GM23338 (cell line): ENCODE data around the gene TOB2. TPM values are rescaled to one million over a fixed set of nuclear protein-coding genes. Genes with fewer than 3 reads are reported as not detected.

ENCODE experiments used
- ATAC-seq: fragments of 200-7000 bp; cut with Tn5 transposase; 3 replicates; pipeline ENCODE4 v1.9.1; 2020
- DNase-seq: peaks from one replicate; pipeline ENCODE4 v3.0.0-alpha.2; 2015; ENCODE audit warnings: low spot score
- H2AFZ ChIP-seq: fragments of 200-600 bp; sonication (generic); 2 replicates; pipeline ENCODE4 v1.8.0; 2016; ENCODE audit warnings: antibody characterized with exemption, mild to moderate bottlenecking, moderate library complexity
- H3F3A ChIP-seq: fragments of 200-600 bp; sonication (generic); replicated peaks from 2 replicates; pipeline ENCODE4 v1.8.0; 2017; ENCODE audit warnings: antibody characterized with exemption, mixed run types, low read depth
- H3K27ac ChIP-seq: fragments of 200-600 bp; sonication (generic); 2 replicates; pipeline ENCODE4 v1.6.1; 2016; ENCODE audit warnings: low read depth
- H3K27me3 ChIP-seq: fragments of 200-600 bp; sonication (generic); 2 replicates; pipeline ENCODE4 v1.8.0; 2016; ENCODE audit warnings: mild to moderate bottlenecking, mixed run types, moderate library complexity; ENCODE audit not compliant: insufficient read depth
- H3K36me3 ChIP-seq: fragments of 200-600 bp; sonication (generic); 2 replicates; pipeline ENCODE4 v1.8.0; 2016; ENCODE audit warnings: mild to moderate bottlenecking; ENCODE audit not compliant: insufficient read depth
- H3K4me1 ChIP-seq: fragments of 200-600 bp; sonication (generic); 2 replicates; pipeline ENCODE4 v1.8.0; 2016; ENCODE audit warnings: mild to moderate bottlenecking, moderate library complexity; ENCODE audit not compliant: insufficient read depth
- H3K4me2 ChIP-seq: fragments of 200-600 bp; sonication (generic); 2 replicates; pipeline ENCODE4 v1.7.1; 2017; ENCODE audit warnings: mixed run types
- H3K4me3 ChIP-seq: fragments of 200-600 bp; sonication (generic); 2 replicates; pipeline ENCODE4 v1.6.1; 2016; ENCODE audit warnings: mixed run types
- H3K79me2 ChIP-seq: fragments of 200-600 bp; sonication (generic); replicated peaks from 2 replicates; pipeline ENCODE4 v1.8.0; 2017; ENCODE audit warnings: mild to moderate bottlenecking; ENCODE audit not compliant: insufficient read depth
- H3K9me2 ChIP-seq: fragments of 200-600 bp; sonication (generic); 2 replicates; pipeline ENCODE4 v1.8.0; 2017; ENCODE audit not compliant: insufficient read depth
- H4K20me1 ChIP-seq: fragments of 200-600 bp; sonication (generic); replicated peaks from 2 replicates; pipeline ENCODE4 v1.8.0; 2017; ENCODE audit warnings: mild to moderate bottlenecking; ENCODE audit not compliant: insufficient read depth
- H3K27ac Mint-ChIP-seq: 2 replicates; pipeline ENCODE4 v1.8.0; 2020; ENCODE audit warnings: inconsistent platforms, mild to moderate bottlenecking, moderate library complexity, mixed read lengths
- H3K27me3 Mint-ChIP-seq: 3 replicates; pipeline ENCODE4 v1.8.0; 2022; ENCODE audit warnings: low read depth, mild to moderate bottlenecking, moderate library complexity, mixed read lengths, inconsistent platforms; ENCODE audit not compliant: insufficient read depth, poor library complexity
- H3K36me3 Mint-ChIP-seq: 3 replicates; pipeline ENCODE4 v1.8.0; 2021; ENCODE audit warnings: low read depth, mild to moderate bottlenecking, inconsistent platforms, moderate library complexity, mixed read lengths
- H3K4me1 Mint-ChIP-seq: 3 replicates; pipeline ENCODE4 v1.8.0; 2020; ENCODE audit warnings: mild to moderate bottlenecking, inconsistent platforms, mixed read lengths
- H3K4me3 Mint-ChIP-seq: 3 replicates; pipeline ENCODE4 v1.8.0; 2021; ENCODE audit warnings: moderate library complexity, mild to moderate bottlenecking, inconsistent platforms, mixed read lengths
- H3K9me3 Mint-ChIP-seq: 3 replicates; pipeline ENCODE4 v1.8.0; 2020; ENCODE audit warnings: moderate library complexity, mild to moderate bottlenecking, inconsistent platforms, mixed read lengths
- CREB1 ChIP-seq: fragments of 250-450 bp; sonication (Bioruptor Pico); IDR thresholded peaks from 2 replicates; pipeline ENCODE4 v1.5.0; 2020; ENCODE audit warnings: low read depth, mild to moderate bottlenecking, moderate library complexity
- CTCF ChIP-seq, 2 experiments: fragments of 200-600 bp in 1 of 2; sonication (generic) in 1 of 2; conservative IDR thresholded peaks; 2 replicates each; pipeline versions ENCODE4 v1.5.1 to v1.6.1; 2016 to 2017; ENCODE audit warnings: antibody characterized with exemption in 2 of 2, low read depth in 2 of 2, mild to moderate bottlenecking in 2 of 2, moderate library complexity in 1 of 2
- ETS1 ChIP-seq: IDR thresholded peaks from 2 replicates; pipeline ENCODE4 v1.6.1; 2016; ENCODE audit warnings: antibody characterized with exemption
- EZH2 ChIP-seq: fragments of 200-600 bp; sonication (generic); IDR thresholded peaks from one replicate; pipeline ENCODE4 v1.8.0; 2017; ENCODE audit warnings: antibody characterized with exemption, mild to moderate bottlenecking, low read depth; ENCODE audit not compliant: unreplicated experiment
- EZH2phosphoT487 ChIP-seq: fragments of 200-600 bp; sonication (generic); IDR thresholded peaks from one replicate; pipeline ENCODE4 v1.8.1; 2018; ENCODE audit warnings: antibody characterized with exemption; ENCODE audit not compliant: unreplicated experiment
- JUNB ChIP-seq: IDR thresholded peaks from one replicate; pipeline ENCODE4 v1.6.1; 2016; ENCODE audit warnings: antibody characterized with exemption; ENCODE audit not compliant: unreplicated experiment
- NANOG ChIP-seq: IDR thresholded peaks from 2 replicates; pipeline ENCODE4 v1.6.1; 2016; ENCODE audit warnings: antibody characterized with exemption, borderline replicate concordance
- POLR2AphosphoS5 ChIP-seq: IDR thresholded peaks from 2 replicates; pipeline ENCODE4 v1.6.1; 2016; ENCODE audit warnings: antibody characterized with exemption, low read depth
- REST ChIP-seq: IDR thresholded peaks from one replicate; pipeline ENCODE4 v1.6.1; 2018; ENCODE audit warnings: antibody characterized with exemption; ENCODE audit not compliant: unreplicated experiment
- STAT1 ChIP-seq: IDR thresholded peaks from one replicate; pipeline ENCODE4 v1.6.1; 2016; ENCODE audit warnings: antibody characterized with exemption; ENCODE audit not compliant: unreplicated experiment
- ZNF114 ChIP-seq: fragments of 250-450 bp; sonication (Bioruptor Pico); IDR thresholded peaks from 2 replicates; pipeline ENCODE4 v1.5.0; 2020; ENCODE audit warnings: mild to moderate bottlenecking, moderate library complexity
- ZNF331 ChIP-seq: fragments of 250-450 bp; sonication (Bioruptor Pico); IDR thresholded peaks from 2 replicates; pipeline ENCODE4 v1.5.0; 2020; ENCODE audit warnings: low read depth, mild to moderate bottlenecking, moderate library complexity
- ZNF462 ChIP-seq: fragments of 250-450 bp; sonication (Bioruptor Pico); IDR thresholded peaks from 2 replicates; pipeline ENCODE4 v1.5.0; 2020; ENCODE audit warnings: mild to moderate bottlenecking, moderate library complexity
- polyA plus RNA-seq: library from polyadenylated mRNA; unstranded; fragments of >200 nt; fragmentation: Nextera tagmentation; extraction: Ambion mirVana; gene quantifications from 2 replicates; pipeline ENCODE4 v1.2.1, GENCODE V29; 2016
- total RNA-seq: library from RNA; depleted of rRNA; stranded (reverse); fragments of >200 nt; shearing (Covaris generic); gene quantifications from 2 replicates; pipeline ENCODE4 v1.2.3, GENCODE V29; 2014

TOB2 gene
- total and polyA plus RNA-seq, 2 experiments from 2014 or later: 27.3 to 47.2 TPM

GRCh38 chr22:41488076-41488475 lies 41.5 kb upstream of the TOB2 start:
- peaks cover 15% of the 10 kb centered on the region for H4K20me1 ChIP-seq
- Mint-ChIP-seq H3K4me3 (no peak overlapping the region), H3K36me3 (no peaks in the 10 kb centered on the region), H3K9me3 (no peaks in the 10 kb centered on the region), H3K4me1 (peaks cover 60% of the 10 kb centered on the region), H3K27ac (no peak overlapping the region; the same call in none of the 2 replicates), H3K27me3 (peaks cover 12% of the 10 kb centered on the region)
- peaks cover 12% of the 10 kb centered on the region; the same call in 1 of the 2 replicates for H3F3A ChIP-seq
- no peaks in the 10 kb centered on the region for H3K27me3 ChIP-seq
- DNase-seq (no peak), ATAC-seq (peak; percentile 39)
- H3K27ac ChIP-seq: peak overlapping the region; percentile 83; the same call in 1 of the 2 replicates
- no peak overlapping the region for H2AFZ ChIP-seq
- peaks cover 56% of the 10 kb centered on the region for H3K4me1 ChIP-seq
- H3K4me2 ChIP-seq: 0 out of 2 replicates have a peak overlapping the region, but pooled peaks have one; percentile 46
- H3K36me3 ChIP-seq: no peaks in the 10 kb centered on the region
- no peaks in the 10 kb centered on the region for H3K9me2 ChIP-seq
- peaks cover 97% of the 10 kb centered on the region for H3K79me2 ChIP-seq
- H3K4me3 ChIP-seq: no peak overlapping the region
- no peak for TF ChIP-seq ZNF331 (CRISPR knock-in tag)
- TF ChIP-seq JUNB: no peak
- TF ChIP-seq EZH2: no peak
- no peak for TF ChIP-seq ETS1
- TF ChIP-seq CTCF (conservative IDR thresholded peaks at IDR 0.05; ENCODE audit: low read depth in 2 of 2): no peak
- TF ChIP-seq REST: no peak
- TF ChIP-seq NANOG: no peak
- TF ChIP-seq STAT1: no peak
- no peak for TF ChIP-seq EZH2phosphoT487
- no peak for TF ChIP-seq CREB1
- TF ChIP-seq POLR2AphosphoS5: no peak
- TF ChIP-seq ZNF462 (CRISPR knock-in tag): no peak
- TF ChIP-seq ZNF114 (CRISPR knock-in tag): no peak
